ENCODE results near the gene PVALEF. TPM values are rescaled to one million over a fixed set of nuclear protein-coding genes. Genes with fewer than 3 reads are reported as not detected.

PVALEF gene
- total RNA-seq, 1 donor = not detected

- no peaks in the 10 kb centered on the region for H4K20me1 ChIP-seq (ENCODE audit: insufficient read depth, low read length)
- TF ChIP-seq CTCF (IDR thresholded peaks at IDR 0.05; ENCODE audit: extremely low read depth, low read depth, low read length) = no peak
- H3K9me3 ChIP-seq (ENCODE audit: low read depth, low read length) = no peaks in the 10 kb centered on the region
- H2AFZ ChIP-seq (ENCODE audit: low read length) = no peak overlapping the region
- no peaks in the 10 kb centered on the region for H3K4me1 ChIP-seq (ENCODE audit: insufficient read depth, low read length)
- H3K79me2 ChIP-seq (ENCODE audit: insufficient read depth, low read length) = no peaks in the 10 kb centered on the region
- H3K27me3 ChIP-seq (ENCODE audit: insufficient read depth, low read length) = no peaks in the 10 kb centered on the region
- no peak for DNase-seq (ENCODE audit: insufficient read length, low spot score, missing footprints)
- no peak overlapping the region for H3K27ac ChIP-seq (ENCODE audit: low read depth, low read length)
- no peak overlapping the region for H3K4me3 ChIP-seq (ENCODE audit: insufficient read depth, low read length)
- no peaks in the 10 kb centered on the region for H3K36me3 ChIP-seq (ENCODE audit: insufficient read depth, low read length)
- no peak overlapping the region for H3K4me2 ChIP-seq (ENCODE audit: insufficient read depth, low read length)
Observed at GRCh38 chr17:81154961-81155360, 10.3 kb upstream of the PVALEF start.

- no peak for DNase-seq (ENCODE audit: insufficient read length, low spot score, missing footprints)
- H3K27ac ChIP-seq (ENCODE audit: low read depth, low read length) = no peak overlapping the region
- H2AFZ ChIP-seq (ENCODE audit: low read length) = no peak overlapping the region
- no peak for TF ChIP-seq CTCF (IDR thresholded peaks at IDR 0.05; ENCODE audit: extremely low read depth, low read depth, low read length)
- no peaks in the 10 kb centered on the region for H3K36me3 ChIP-seq (ENCODE audit: insufficient read depth, low read length)
- no peaks in the 10 kb centered on the region for H3K4me1 ChIP-seq (ENCODE audit: insufficient read depth, low read length)
- H3K79me2 ChIP-seq (ENCODE audit: insufficient read depth, low read length) = no peaks in the 10 kb centered on the region
- H3K4me3 ChIP-seq (ENCODE audit: insufficient read depth, low read length) = no peak overlapping the region
- no peaks in the 10 kb centered on the region for H3K27me3 ChIP-seq (ENCODE audit: insufficient read depth, low read length)
- no peaks in the 10 kb centered on the region for H3K9me3 ChIP-seq (ENCODE audit: low read depth, low read length)
- no peaks in the 10 kb centered on the region for H4K20me1 ChIP-seq (ENCODE audit: insufficient read depth, low read length)
- no peak overlapping the region for H3K4me2 ChIP-seq (ENCODE audit: insufficient read depth, low read length)
Observed at GRCh38 chr17:81156866-81157805, 8.2 kb upstream of the PVALEF start.

GRCh38 chr17:81157848-81158687, 7.2 kb upstream of the PVALEF start:
- H3K9me3 ChIP-seq (ENCODE audit: low read depth, low read length) = no peaks in the 10 kb centered on the region
- DNase-seq (ENCODE audit: insufficient read length, low spot score, missing footprints) = no peak
- H4K20me1 ChIP-seq (ENCODE audit: insufficient read depth, low read length) = no peaks in the 10 kb centered on the region
- no peak overlapping the region for H2AFZ ChIP-seq (ENCODE audit: low read length)
- no peaks in the 10 kb centered on the region for H3K4me1 ChIP-seq (ENCODE audit: insufficient read depth, low read length)
- H3K27ac ChIP-seq (ENCODE audit: low read depth, low read length) = no peak overlapping the region
- no peaks in the 10 kb centered on the region for H3K27me3 ChIP-seq (ENCODE audit: insufficient read depth, low read length)
- no peak overlapping the region for H3K4me2 ChIP-seq (ENCODE audit: insufficient read depth, low read length)
- no peaks in the 10 kb centered on the region for H3K36me3 ChIP-seq (ENCODE audit: insufficient read depth, low read length)
- H3K79me2 ChIP-seq (ENCODE audit: insufficient read depth, low read length) = no peaks in the 10 kb centered on the region
- H3K4me3 ChIP-seq (ENCODE audit: insufficient read depth, low read length) = no peak overlapping the region
- TF ChIP-seq CTCF (IDR thresholded peaks at IDR 0.05; ENCODE audit: extremely low read depth, low read depth, low read length) = no peak
